T-helper 1 cell treated with Interleukin-12 subunit alpha and Interleukin-12 subunit beta and Interleukin-4 antibody, amounts not matched to agents 30 μg/mL and 1 μg/mL, for 36 hours (primary cell): Measurements from ENCODE around the gene TTC7B.

Experiments used
- H3K27ac Mint-ChIP-seq: one replicate; pipeline ENCODE4 v1.8.0; 2021; ENCODE audit warnings: mild to moderate bottlenecking, mixed read lengths
- H3K27me3 Mint-ChIP-seq: one replicate; pipeline ENCODE4 v1.8.0; 2021; ENCODE audit warnings: low read depth, mixed read lengths
- H3K36me3 Mint-ChIP-seq: one replicate; pipeline ENCODE4 v1.8.0; 2021; ENCODE audit warnings: low read depth, mixed read lengths
- H3K4me1 Mint-ChIP-seq: one replicate; pipeline ENCODE4 v1.8.0; 2021; ENCODE audit warnings: low read depth, mixed read lengths
- H3K4me3 Mint-ChIP-seq: one replicate; pipeline ENCODE4 v1.8.0; 2021; ENCODE audit warnings: mild to moderate bottlenecking, moderate library complexity, mixed read lengths
- H3K9me3 Mint-ChIP-seq: one replicate; pipeline ENCODE4 v1.8.0; 2021; ENCODE audit warnings: mixed read lengths

TTC7B gene

DNA sequence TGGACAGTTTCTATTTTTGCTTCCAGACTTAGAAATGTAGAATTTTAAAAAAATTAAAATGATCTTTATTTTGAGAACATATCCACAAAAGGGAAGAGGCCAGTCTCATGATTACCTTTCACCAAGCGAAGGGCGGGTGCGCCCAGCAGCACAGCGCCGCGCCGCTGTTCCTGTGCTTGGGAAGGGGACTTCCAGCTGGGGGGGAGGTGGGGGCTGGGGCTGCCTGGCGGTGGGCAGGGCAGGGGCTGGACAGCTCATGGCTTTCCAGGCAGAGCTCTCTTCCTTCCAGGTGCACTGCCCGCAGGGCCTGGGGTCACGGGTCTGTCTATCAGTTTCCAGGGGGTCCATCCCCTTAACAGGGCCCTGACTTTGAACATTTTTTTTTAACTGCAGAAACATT, 199.9 kb downstream of the TTC7B start:
- H3K27ac Mint-ChIP-seq, result no peak overlapping the region
- H3K9me3 Mint-ChIP-seq, result no peaks in the 10 kb centered on the region
- no peaks in the 10 kb centered on the region for H3K36me3 Mint-ChIP-seq
- H3K4me1 Mint-ChIP-seq, result no peaks in the 10 kb centered on the region
- no peak overlapping the region for H3K4me3 Mint-ChIP-seq
- H3K27me3 Mint-ChIP-seq, result peaks cover 4% of the 10 kb centered on the region

DNA sequence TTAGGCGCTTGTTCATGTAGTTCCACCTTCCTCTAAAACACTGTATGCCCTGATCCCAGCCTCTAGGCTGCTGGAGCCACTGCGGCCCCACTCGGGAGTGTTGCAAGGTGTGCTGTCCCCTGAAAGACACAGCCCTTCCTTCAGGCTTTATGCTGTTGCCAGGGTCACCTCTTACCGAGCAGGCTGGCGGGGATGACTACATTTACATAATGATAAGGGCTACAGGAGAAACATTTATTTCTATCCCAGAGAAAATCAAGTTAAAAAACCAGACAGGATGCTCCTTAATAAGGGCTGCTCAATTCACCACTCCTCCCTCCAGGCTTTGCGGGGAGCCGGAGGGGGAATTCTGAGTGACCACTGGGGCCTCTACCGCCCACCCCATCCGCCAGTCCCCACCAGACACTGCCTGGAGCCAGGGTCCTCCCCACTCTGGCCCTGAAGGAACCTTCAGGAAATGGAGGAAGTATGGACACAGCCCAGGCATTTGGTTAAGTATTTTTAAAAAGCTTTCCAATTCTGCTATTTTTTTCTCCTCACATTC, 200.6 kb downstream of the TTC7B start:
- H3K27me3 Mint-ChIP-seq, result peaks cover 4% of the 10 kb centered on the region
- H3K27ac Mint-ChIP-seq, result no peak overlapping the region
- no peak overlapping the region for H3K4me3 Mint-ChIP-seq
- no peaks in the 10 kb centered on the region for H3K4me1 Mint-ChIP-seq
- no peaks in the 10 kb centered on the region for H3K9me3 Mint-ChIP-seq
- H3K36me3 Mint-ChIP-seq, result no peaks in the 10 kb centered on the region

GRCh38 chr14:90614696-90615516, 201.3 kb downstream of the TTC7B start:
- Mint-ChIP-seq H3K9me3 (no peaks in the 10 kb centered on the region), H3K27me3 (peaks cover 4% of the 10 kb centered on the region), H3K4me1 (no peaks in the 10 kb centered on the region), H3K27ac (no peak overlapping the region), H3K36me3 (no peaks in the 10 kb centered on the region), H3K4me3 (no peak overlapping the region)

DNA sequence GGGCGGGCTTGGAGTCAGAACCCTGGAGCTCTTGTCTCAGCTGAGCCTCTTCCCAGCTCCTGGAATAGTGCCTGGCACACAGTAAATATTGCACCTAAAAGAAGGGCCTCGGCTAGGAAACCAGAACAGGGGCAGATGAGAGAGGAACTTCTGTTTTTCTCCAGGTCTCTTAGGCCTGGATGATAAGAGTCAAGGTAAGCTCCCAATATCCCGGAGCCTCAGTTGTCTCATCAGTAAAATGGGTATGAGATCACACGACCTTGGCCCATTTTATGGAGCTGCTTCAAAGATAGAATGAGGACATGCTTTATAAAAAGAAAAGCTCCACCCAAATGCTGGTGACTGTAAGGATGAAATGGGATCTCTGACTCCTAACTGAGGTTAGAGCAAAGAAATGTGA, 202.2 kb downstream of the TTC7B start:
- Mint-ChIP-seq H3K9me3 (no peaks in the 10 kb centered on the region), H3K27ac (no peak overlapping the region), H3K4me1 (no peaks in the 10 kb centered on the region), H3K36me3 (no peaks in the 10 kb centered on the region), H3K27me3 (peaks cover 4% of the 10 kb centered on the region), H3K4me3 (no peak overlapping the region)

DNA sequence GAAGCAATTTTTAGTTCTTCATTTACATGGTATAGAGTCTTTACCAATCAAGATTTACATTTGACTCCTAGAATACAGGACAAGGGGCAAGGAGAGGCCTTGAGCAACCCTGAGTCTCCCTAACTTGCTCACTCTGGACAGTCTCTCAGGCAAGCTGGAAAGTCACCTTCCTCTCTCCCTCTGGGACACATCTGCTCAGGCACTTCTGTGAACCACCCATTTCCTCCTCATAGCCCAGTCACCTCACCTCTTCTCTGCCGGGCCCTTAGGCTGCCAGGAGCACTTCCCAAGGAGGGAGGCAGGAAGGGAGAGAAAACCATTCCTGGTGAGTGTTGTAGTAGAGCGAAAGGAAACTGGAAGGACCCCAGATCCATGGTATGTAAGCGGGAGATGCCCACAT, 202.8 kb downstream of the TTC7B start:
- no peaks in the 10 kb centered on the region for H3K36me3 Mint-ChIP-seq
- no peaks in the 10 kb centered on the region for H3K4me1 Mint-ChIP-seq
- no peak overlapping the region for H3K27ac Mint-ChIP-seq
- H3K9me3 Mint-ChIP-seq, result no peaks in the 10 kb centered on the region
- H3K27me3 Mint-ChIP-seq, result peaks cover 4% of the 10 kb centered on the region
- H3K4me3 Mint-ChIP-seq, result no peak overlapping the region

GRCh38 chr14:90612801-90613200, 203.4 kb downstream of the TTC7B start:
- H3K4me1 Mint-ChIP-seq, result no peaks in the 10 kb centered on the region
- H3K9me3 Mint-ChIP-seq, result no peaks in the 10 kb centered on the region
- H3K36me3 Mint-ChIP-seq, result no peaks in the 10 kb centered on the region
- H3K27ac Mint-ChIP-seq, result no peak overlapping the region
- H3K4me3 Mint-ChIP-seq, result no peak overlapping the region
- peaks cover 4% of the 10 kb centered on the region for H3K27me3 Mint-ChIP-seq

DNA sequence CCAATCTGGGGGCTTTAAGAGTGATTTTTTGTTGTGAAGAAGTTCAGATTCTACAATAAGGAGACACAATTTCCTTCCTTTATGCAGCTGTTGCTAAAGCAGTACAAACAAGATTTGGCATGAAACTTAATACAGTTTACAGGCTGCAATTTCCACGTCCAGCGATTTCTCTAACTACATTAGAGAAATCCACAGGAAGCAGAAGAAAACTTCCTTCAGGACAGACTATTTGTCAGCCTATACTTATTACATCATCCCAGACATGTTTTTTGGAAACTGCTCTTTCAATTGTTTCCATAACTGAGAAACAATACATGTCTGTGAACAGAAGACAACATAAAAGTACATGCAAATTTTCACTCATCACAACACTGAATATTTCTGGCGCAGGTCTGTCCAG, 204.3 kb downstream of the TTC7B start:
- Mint-ChIP-seq H3K4me1 (no peaks in the 10 kb centered on the region), H3K27ac (no peak overlapping the region), H3K4me3 (no peak overlapping the region), H3K9me3 (no peaks in the 10 kb centered on the region), H3K27me3 (peaks cover 7% of the 10 kb centered on the region), H3K36me3 (no peaks in the 10 kb centered on the region)

- Mint-ChIP-seq H3K36me3 (no peaks in the 10 kb centered on the region), H3K27me3 (peaks cover 7% of the 10 kb centered on the region), H3K4me1 (no peaks in the 10 kb centered on the region), H3K9me3 (no peaks in the 10 kb centered on the region), H3K4me3 (no peak overlapping the region), H3K27ac (no peak overlapping the region)
Observed at GRCh38 chr14:90611501-90611900, 204.7 kb downstream of the TTC7B start.

DNA sequence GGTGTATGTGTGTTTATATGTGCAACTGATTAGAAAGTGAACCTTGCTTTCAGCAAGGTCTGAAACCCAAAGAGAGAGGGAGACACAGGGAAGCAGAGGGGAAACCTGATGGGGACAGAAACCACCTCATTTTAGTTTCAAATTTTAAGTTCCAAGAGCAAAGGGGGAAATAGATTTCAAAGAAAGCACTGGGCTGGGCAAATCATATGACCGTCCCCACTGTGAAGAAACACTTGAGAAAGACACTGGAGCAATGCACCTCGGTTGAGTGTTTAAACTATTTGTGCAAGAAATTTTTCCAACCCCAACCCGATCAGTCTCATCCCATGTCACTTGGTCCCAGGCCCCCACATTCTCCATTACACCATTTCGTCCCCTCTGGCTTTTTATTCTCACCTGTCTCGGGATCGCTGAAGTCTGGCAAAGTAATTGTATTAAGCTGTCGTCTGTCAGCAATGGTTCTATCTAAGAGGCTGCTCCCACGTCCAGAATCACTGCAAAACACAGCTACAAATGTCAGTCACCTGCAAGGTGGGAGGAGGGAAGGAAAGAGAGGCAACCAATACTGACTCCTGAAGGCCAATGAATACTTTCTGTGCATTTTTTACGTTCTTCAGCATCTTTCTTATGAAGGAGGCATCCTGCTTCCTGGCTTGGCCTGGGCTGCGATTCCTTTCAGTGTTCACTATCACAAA, 205.7 kb downstream of the TTC7B start:
- H3K36me3 Mint-ChIP-seq, result no peaks in the 10 kb centered on the region
- H3K9me3 Mint-ChIP-seq, result no peaks in the 10 kb centered on the region
- H3K4me3 Mint-ChIP-seq, result no peak overlapping the region
- no peak overlapping the region for H3K27ac Mint-ChIP-seq
- peaks cover under 1% of the 10 kb centered on the region for H3K4me1 Mint-ChIP-seq
- peaks cover 9% of the 10 kb centered on the region for H3K27me3 Mint-ChIP-seq

DNA sequence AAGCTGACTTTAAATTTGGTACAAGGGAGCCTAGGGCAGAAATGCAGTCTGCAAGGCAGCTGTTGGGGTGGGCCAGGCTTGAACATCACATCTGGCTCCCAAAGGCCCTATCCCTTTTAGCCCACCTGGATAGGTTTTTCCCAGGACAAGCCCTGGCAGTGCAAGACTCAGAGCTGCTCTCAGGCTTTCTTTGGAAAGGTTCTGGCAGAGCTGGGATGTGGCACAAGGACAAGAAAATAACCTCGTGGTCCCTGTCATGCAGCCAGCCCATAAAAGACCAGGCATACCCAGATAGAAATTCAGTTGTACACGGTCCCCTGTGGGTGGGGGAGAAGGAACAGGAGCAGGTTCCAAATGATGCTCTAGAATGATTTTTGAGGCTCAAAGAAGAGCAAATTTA, 206.9 kb downstream of the TTC7B start:
- H3K9me3 Mint-ChIP-seq, result no peaks in the 10 kb centered on the region
- peaks cover 17% of the 10 kb centered on the region for H3K27me3 Mint-ChIP-seq
- peaks cover 1% of the 10 kb centered on the region for H3K4me1 Mint-ChIP-seq
- H3K36me3 Mint-ChIP-seq, result no peaks in the 10 kb centered on the region
- no peak overlapping the region for H3K4me3 Mint-ChIP-seq
- no peak overlapping the region for H3K27ac Mint-ChIP-seq

GRCh38 chr14:90608929-90609341, 207.3 kb downstream of the TTC7B start:
- Mint-ChIP-seq H3K9me3 (no peaks in the 10 kb centered on the region), H3K4me3 (no peak overlapping the region), H3K27me3 (peaks cover 21% of the 10 kb centered on the region), H3K27ac (no peak overlapping the region), H3K4me1 (peaks cover 1% of the 10 kb centered on the region), H3K36me3 (no peaks in the 10 kb centered on the region)

GRCh38 chr14:90608281-90608680, 207.9 kb downstream of the TTC7B start:
- Mint-ChIP-seq H3K27ac (no peak overlapping the region), H3K27me3 (peaks cover 21% of the 10 kb centered on the region)

DNA sequence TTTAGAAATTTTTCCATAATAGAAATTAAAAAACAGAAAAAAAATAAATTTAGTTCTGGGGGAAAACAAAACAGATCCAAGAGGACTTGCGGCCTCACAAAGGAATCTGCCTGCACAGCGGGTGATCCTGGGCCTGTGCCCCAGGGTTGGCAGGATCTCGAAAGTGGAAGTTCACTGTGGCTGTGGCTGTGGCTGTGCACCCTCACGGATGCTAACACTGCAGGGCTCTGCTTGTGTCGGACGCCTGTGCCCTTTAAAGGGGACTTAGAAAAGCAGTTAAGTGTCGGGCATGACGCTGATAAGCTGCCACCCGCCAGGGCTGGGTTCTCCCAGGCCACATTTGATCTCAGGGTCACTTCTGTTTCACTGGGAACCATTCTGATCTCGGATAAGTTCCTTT, 209.1 kb downstream of the TTC7B start:
- Mint-ChIP-seq H3K27me3 (peaks cover 21% of the 10 kb centered on the region), H3K4me1 (peaks cover 1% of the 10 kb centered on the region), H3K36me3 (no peaks in the 10 kb centered on the region), H3K9me3 (no peaks in the 10 kb centered on the region), H3K4me3 (no peak overlapping the region), H3K27ac (no peak overlapping the region)

More at GRCh38 chr14:90608281-90608680, 207.9 kb downstream of the TTC7B start:
- H3K9me3 Mint-ChIP-seq, result no peaks in the 10 kb centered on the region
- H3K36me3 Mint-ChIP-seq, result no peaks in the 10 kb centered on the region
- H3K4me3 Mint-ChIP-seq, result no peak overlapping the region
- peaks cover 1% of the 10 kb centered on the region for H3K4me1 Mint-ChIP-seq

DNA sequence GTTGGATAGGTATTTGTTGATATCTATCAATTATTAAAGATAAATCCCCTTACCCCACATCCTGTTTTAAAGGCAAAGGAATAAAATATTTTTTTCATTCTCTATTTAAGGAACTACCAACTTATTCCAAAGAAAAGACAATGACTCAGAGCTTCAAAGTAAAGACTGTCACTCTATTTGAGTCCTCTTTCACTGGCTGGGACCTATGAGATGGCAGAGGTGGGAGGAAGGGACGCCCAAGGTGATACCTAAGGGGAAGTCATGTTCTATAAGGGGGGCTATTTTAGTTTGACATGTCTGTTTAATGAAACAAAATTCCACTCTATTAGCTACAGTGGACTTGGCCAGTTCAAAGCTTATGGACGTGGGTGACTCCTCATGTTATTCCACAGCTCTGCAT, 209.8 kb downstream of the TTC7B start:
- Mint-ChIP-seq H3K9me3 (no peaks in the 10 kb centered on the region), H3K4me3 (no peak overlapping the region), H3K4me1 (peaks cover 1% of the 10 kb centered on the region), H3K27ac (no peak overlapping the region), H3K36me3 (no peaks in the 10 kb centered on the region), H3K27me3 (peaks cover 16% of the 10 kb centered on the region)

DNA sequence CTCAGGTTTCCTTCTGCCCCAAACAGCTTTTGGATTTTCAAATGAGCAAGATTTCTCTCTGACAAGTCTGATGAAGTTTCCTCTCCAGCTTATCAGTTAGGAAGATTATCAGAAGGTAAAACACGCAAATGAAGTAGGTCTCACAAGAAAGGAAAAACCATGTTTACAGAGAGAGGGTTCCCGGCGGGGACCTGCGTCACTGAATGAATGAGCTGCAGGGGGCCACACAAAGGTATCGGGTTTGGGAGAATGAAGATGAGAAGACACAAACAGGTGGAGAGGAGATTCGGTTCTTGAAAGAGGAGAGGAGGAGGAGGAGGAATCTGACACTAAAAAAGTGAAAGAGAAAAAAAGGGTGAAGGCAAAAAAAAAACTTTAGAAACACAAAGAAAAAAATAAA, 210.8 kb downstream of the TTC7B start:
- Mint-ChIP-seq H3K4me3 (no peak overlapping the region), H3K4me1 (peaks cover 1% of the 10 kb centered on the region), H3K9me3 (no peaks in the 10 kb centered on the region), H3K27ac (no peak overlapping the region), H3K36me3 (no peaks in the 10 kb centered on the region), H3K27me3 (peaks cover 17% of the 10 kb centered on the region)
